HepG2 (cell line): Measurements from ENCODE around the gene GDPD5. TPM values are rescaled to one million over a fixed set of nuclear protein-coding genes. Genes with fewer than 3 reads are reported as not detected.

Experiments
- FOXK1 ChIP-seq: sonication (generic); formaldehyde crosslinking; IDR thresholded peaks from 2 replicates; pipeline ENCODE4 v1.4.0; 2020; ENCODE audit warnings: low read depth, missing genetic modification reagents, borderline replicate concordance
- HNRNPK ChIP-seq: fragments of 200-400 bp; formaldehyde crosslinking; IDR thresholded peaks from 2 replicates; pipeline ENCODE4 v1.6.1; 2018; ENCODE audit warnings: low read length, low read depth, moderate library complexity, mild to moderate bottlenecking; ENCODE audit not compliant: poor library complexity, severe bottlenecking
- KLF15 ChIP-seq: sonication (generic); formaldehyde crosslinking; IDR thresholded peaks from 2 replicates; pipeline ENCODE4 v1.8.1; 2023; ENCODE audit warnings: borderline replicate concordance, mild to moderate bottlenecking, inconsistent platforms, missing genetic modification reagents, mixed read lengths
- MED13 ChIP-seq: sonication (generic); formaldehyde crosslinking; IDR thresholded peaks from 2 replicates; pipeline ENCODE4 v1.5.0; 2020; ENCODE audit warnings: missing genetic modification reagents
- NCOA2 ChIP-seq: sonication (generic); formaldehyde crosslinking; IDR thresholded peaks from 2 replicates; pipeline ENCODE4 v1.8.0; 2022; ENCODE audit warnings: inconsistent platforms
- PRMT3 ChIP-seq: sonication (generic); formaldehyde crosslinking; IDR thresholded peaks from 2 replicates; pipeline ENCODE4 v1.8.1; 2022; ENCODE audit warnings: low read depth, mild to moderate bottlenecking, moderate library complexity, missing genetic modification reagents, borderline replicate concordance
- SOX13 ChIP-seq, 3 experiments: fragments of 450-650 bp in 1 of 3; sonication (generic) in 1 of 3; formaldehyde crosslinking in 1 of 3; IDR thresholded peaks in 2 of 3; conservative IDR thresholded peaks in 1 of 3; 2 replicates each; pipeline versions ENCODE4 v1.5.0 to v1.6.1; 2016 to 2020; ENCODE audit warnings: antibody characterized with exemption in 1 of 3, mild to moderate bottlenecking in 1 of 3, missing compliant biosample characterization in 1 of 3, missing genetic modification reagents in 1 of 3, moderate library complexity in 1 of 3
- TSC22D2 ChIP-seq: sonication (generic); formaldehyde crosslinking; IDR thresholded peaks from 2 replicates; pipeline ENCODE4 v1.5.1; 2020; ENCODE audit warnings: missing genetic modification reagents, mild to moderate bottlenecking, borderline replicate concordance
- ZBTB7B ChIP-seq: sonication (generic); formaldehyde crosslinking; IDR thresholded peaks from 2 replicates; pipeline ENCODE4 v1.4.0; 2020; ENCODE audit warnings: missing genetic modification reagents
- ZC3H13 ChIP-seq: sonication (generic); formaldehyde crosslinking; IDR thresholded peaks from 2 replicates; pipeline ENCODE4 v1.8.1; 2023; ENCODE audit warnings: mild to moderate bottlenecking, missing genetic modification reagents, moderate library complexity
- ZMAT3 ChIP-seq: sonication (generic); formaldehyde crosslinking; conservative IDR thresholded peaks from 2 replicates; pipeline ENCODE4 v1.7.0; 2021; ENCODE audit warnings: missing genetic modification reagents
- ZNF207 ChIP-seq: fragments of 450-650 bp; IDR thresholded peaks from 2 replicates; pipeline ENCODE4 v1.6.1; 2016; ENCODE audit warnings: antibody characterized with exemption, borderline replicate concordance
- ZNF251 ChIP-seq: sonication (generic); formaldehyde crosslinking; IDR thresholded peaks from 2 replicates; pipeline ENCODE4 v1.9.0; 2021; ENCODE audit warnings: mild to moderate bottlenecking, missing genetic modification reagents
- ZNF317 ChIP-seq: sonication (generic); formaldehyde crosslinking; IDR thresholded peaks from 2 replicates; pipeline ENCODE4 v1.5.0; 2020; ENCODE audit warnings: mild to moderate bottlenecking, missing genetic modification reagents
- ZNF382 ChIP-seq: sonication (generic); formaldehyde crosslinking; IDR thresholded peaks from 2 replicates; pipeline ENCODE4 v1.5.0; 2020; ENCODE audit warnings: missing genetic modification reagents, mild to moderate bottlenecking, borderline replicate concordance
- ZNF547 ChIP-seq: sonication (generic); formaldehyde crosslinking; IDR thresholded peaks from 2 replicates; pipeline ENCODE4 v1.5.1; 2020; ENCODE audit warnings: mild to moderate bottlenecking, missing genetic modification reagents
- ZNF577 ChIP-seq: sonication (generic); formaldehyde crosslinking; IDR thresholded peaks from 2 replicates; pipeline ENCODE4 v1.4.0; 2020; ENCODE audit warnings: mild to moderate bottlenecking, low read depth, missing genetic modification reagents, borderline replicate concordance
- ZNF816 ChIP-seq: sonication (generic); formaldehyde crosslinking; IDR thresholded peaks from 2 replicates; pipeline ENCODE4 v1.8.0; 2022; ENCODE audit warnings: missing genetic modification reagents, mild to moderate bottlenecking, borderline replicate concordance
- polyA plus RNA-seq, 8 experiments: library from polyadenylated mRNA; depleted of rRNA in 3 of 8; stranded (reverse) in 7 of 8; unstranded in 1 of 8; fragments of >200 nt; fragmentation: Illumina TruSeq in 4 of 8; extraction: Trizol in 4 of 8; gene quantifications; 2 replicates each; pipeline versions ENCODE4 v1.2.1 to v1.2.3, GENCODE V29; 2011 to 2016; ENCODE audit warnings: low read depth in 4 of 8, missing spikeins in 1 of 8, mixed read lengths in 1 of 8; ENCODE audit not compliant: insufficient read depth in 1 of 8
- total RNA-seq, 5 experiments: library from RNA; depleted of rRNA; stranded (reverse); fragments of >200 nt; fragmentation: Illumina TruSeq; extraction: Trizol; gene quantifications; 2 replicates each; pipeline ENCODE4 v1.2.3, GENCODE V29; 2016; ENCODE audit warnings: low read depth in 1 of 5
- TF ChIP-seq, protein P1 (sequence below): IDR thresholded peaks from 2 replicates; pipeline ENCODE4 v1.6.1; 2016
- TF ChIP-seq, protein P2 (sequence below): IDR thresholded peaks from 2 replicates; pipeline ENCODE4 v1.6.1; 2016
- TF ChIP-seq, protein P3 (sequence below): sonication (generic); formaldehyde crosslinking; IDR thresholded peaks from 2 replicates; pipeline ENCODE4 v1.5.0; 2020; ENCODE audit warnings: mild to moderate bottlenecking, missing genetic modification reagents, moderate library complexity
- TF ChIP-seq, protein P4 (sequence below): IDR thresholded peaks from 2 replicates; pipeline ENCODE4 v1.6.1; 2016; ENCODE audit warnings: low read depth, borderline replicate concordance
- TF ChIP-seq, protein P5 (sequence below): sonication (generic); formaldehyde crosslinking; IDR thresholded peaks from 2 replicates; pipeline ENCODE4 v1.5.1; 2020; ENCODE audit warnings: mild to moderate bottlenecking, missing genetic modification reagents, moderate library complexity

Gene GDPD5
- total and polyA plus RNA-seq, 2 of the 13 experiments (the other 11 are each of a cell fraction or from before 2014, with no cell fraction given), result 55.0 to 67.5 TPM

DNA sequence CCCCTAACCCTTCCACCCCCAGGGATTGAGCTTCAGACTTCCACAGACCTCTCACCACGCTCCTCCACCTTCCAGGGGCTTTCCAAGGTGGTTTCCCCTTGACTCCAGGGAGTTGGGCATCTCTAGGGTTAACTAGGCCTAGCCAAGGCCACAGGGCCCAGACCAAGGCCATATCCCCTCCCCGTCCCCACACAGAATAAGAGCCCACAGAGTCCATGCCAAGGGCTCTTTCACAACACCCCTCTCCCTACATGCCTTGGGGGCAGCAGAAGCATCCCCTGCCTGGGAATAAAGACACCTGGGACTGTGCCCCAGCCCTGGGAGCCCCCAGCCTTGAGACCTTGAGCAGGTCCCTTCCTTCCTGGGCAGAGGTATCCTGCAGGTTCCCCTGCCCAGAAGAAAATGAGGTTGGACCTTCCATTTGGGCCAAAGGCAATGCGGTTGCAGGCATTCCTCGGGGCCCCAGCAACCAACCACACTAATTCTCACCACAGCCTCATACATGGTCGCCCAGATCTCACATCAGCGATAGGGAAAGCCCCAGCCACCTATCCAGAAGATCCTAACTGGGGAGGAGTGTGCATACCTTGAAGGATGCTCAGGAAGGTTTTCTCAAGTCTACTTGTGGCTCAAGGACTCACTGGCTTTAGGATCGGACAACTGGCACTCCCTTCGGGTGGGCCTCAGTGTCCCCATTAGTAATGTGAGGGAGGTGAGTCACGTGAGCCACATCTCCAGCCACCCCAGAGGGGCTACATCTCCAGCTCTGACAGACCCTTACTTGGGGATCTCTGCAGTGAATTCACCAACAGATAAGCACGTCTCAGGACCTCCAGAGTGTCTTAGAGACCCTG lies 1.7 kb downstream of the GDPD5 start (continued):
- TF ChIP-seq, protein P1, sequence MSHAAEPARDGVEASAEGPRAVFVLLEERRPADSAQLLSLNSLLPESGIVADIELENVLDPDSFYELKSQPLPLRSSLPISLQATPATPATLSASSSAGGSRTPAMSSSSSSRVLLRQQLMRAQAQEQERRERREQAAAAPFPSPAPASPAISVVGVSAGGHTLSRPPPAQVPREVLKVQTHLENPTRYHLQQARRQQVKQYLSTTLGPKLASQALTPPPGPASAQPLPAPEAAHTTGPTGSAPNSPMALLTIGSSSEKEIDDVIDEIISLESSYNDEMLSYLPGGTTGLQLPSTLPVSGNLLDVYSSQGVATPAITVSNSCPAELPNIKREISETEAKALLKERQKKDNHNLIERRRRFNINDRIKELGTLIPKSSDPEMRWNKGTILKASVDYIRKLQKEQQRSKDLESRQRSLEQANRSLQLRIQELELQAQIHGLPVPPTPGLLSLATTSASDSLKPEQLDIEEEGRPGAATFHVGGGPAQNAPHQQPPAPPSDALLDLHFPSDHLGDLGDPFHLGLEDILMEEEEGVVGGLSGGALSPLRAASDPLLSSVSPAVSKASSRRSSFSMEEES (CRISPR knock-in tag), result no peak; the same call in none of the 2 replicates
- TF ChIP-seq, protein P2, sequence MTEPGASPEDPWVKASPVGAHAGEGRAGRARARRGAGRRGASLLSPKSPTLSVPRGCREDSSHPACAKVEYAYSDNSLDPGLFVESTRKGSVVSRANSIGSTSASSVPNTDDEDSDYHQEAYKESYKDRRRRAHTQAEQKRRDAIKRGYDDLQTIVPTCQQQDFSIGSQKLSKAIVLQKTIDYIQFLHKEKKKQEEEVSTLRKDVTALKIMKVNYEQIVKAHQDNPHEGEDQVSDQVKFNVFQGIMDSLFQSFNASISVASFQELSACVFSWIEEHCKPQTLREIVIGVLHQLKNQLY, result peak; percentile 72; the same call in 1 of the 2 replicates
- TF ChIP-seq TSC22D2 (CRISPR knock-in tag) (0 out of 2 replicates have a peak, but pooled peaks have one; percentile 44), MED13 (0 out of 2 replicates have a peak, but pooled peaks have one; percentile 56), ZNF577 (CRISPR knock-in tag) (no peak), ZNF251 (CRISPR knock-in tag) (no peak), ZNF207 (no peak), PRMT3 (CRISPR knock-in tag) (no peak), HNRNPK (no peak), KLF15 (CRISPR knock-in tag) (no peak), ZNF816 (CRISPR knock-in tag) (no peak), ZC3H13 (CRISPR knock-in tag) (no peak), ZMAT3 (CRISPR knock-in tag) (no peak), FOXK1 (CRISPR knock-in tag) (no peak), ZNF382 (CRISPR knock-in tag) (no peak), ZNF317 (CRISPR knock-in tag) (0 out of 2 replicates have a peak, but pooled peaks have one; percentile 16), ZNF547 (CRISPR knock-in tag) (no peak), ZBTB7B (CRISPR knock-in tag) (peak; percentile 89), NCOA2 (CRISPR knock-in tag) (peak; percentile 88), SOX13 (IDR thresholded peaks at IDR 0.05) (no peak), SOX13 (CRISPR knock-in tag; conservative IDR thresholded peaks at IDR 0.05 in 1 of 2, IDR thresholded peaks at IDR 0.05 in 1 of 2) (peak in 1 of 2 experiments; percentile 86; a peak in 2 of 4 replicates)
- TF ChIP-seq, protein P3, sequence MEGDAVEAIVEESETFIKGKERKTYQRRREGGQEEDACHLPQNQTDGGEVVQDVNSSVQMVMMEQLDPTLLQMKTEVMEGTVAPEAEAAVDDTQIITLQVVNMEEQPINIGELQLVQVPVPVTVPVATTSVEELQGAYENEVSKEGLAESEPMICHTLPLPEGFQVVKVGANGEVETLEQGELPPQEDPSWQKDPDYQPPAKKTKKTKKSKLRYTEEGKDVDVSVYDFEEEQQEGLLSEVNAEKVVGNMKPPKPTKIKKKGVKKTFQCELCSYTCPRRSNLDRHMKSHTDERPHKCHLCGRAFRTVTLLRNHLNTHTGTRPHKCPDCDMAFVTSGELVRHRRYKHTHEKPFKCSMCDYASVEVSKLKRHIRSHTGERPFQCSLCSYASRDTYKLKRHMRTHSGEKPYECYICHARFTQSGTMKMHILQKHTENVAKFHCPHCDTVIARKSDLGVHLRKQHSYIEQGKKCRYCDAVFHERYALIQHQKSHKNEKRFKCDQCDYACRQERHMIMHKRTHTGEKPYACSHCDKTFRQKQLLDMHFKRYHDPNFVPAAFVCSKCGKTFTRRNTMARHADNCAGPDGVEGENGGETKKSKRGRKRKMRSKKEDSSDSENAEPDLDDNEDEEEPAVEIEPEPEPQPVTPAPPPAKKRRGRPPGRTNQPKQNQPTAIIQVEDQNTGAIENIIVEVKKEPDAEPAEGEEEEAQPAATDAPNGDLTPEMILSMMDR, result peak; percentile 30; the same call in 1 of the 2 replicates
- TF ChIP-seq, protein P4, sequence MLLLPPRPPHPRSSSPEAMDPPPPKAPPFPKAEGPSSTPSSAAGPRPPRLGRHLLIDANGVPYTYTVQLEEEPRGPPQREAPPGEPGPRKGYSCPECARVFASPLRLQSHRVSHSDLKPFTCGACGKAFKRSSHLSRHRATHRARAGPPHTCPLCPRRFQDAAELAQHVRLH (CRISPR knock-in tag), result no peak
- TF ChIP-seq, protein P5, sequence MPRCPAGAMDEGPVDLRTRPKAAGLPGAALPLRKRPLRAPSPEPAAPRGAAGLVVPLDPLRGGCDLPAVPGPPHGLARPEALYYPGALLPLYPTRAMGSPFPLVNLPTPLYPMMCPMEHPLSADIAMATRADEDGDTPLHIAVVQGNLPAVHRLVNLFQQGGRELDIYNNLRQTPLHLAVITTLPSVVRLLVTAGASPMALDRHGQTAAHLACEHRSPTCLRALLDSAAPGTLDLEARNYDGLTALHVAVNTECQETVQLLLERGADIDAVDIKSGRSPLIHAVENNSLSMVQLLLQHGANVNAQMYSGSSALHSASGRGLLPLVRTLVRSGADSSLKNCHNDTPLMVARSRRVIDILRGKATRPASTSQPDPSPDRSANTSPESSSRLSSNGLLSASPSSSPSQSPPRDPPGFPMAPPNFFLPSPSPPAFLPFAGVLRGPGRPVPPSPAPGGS (CRISPR knock-in tag), result no peak
